ENCODE data around the gene CYB561D2.

CYB561D2 gene

GRCh38 chr3:50345008-50345407, 5.7 kb upstream of the CYB561D2 start:
- H3K9me3 ChIP-seq (ENCODE audit: control insufficient read depth, low read length), result no peaks in the 10 kb centered on the region
- no peaks in the 10 kb centered on the region for H3K27me3 ChIP-seq (ENCODE audit: control insufficient read depth, insufficient read depth, low read length)
- peak overlapping the region; percentile 64 for H3K4me3 ChIP-seq (ENCODE audit: low read depth, low read length)
- peaks cover 9% of the 10 kb centered on the region for H3K79me2 ChIP-seq
- H3K36me3 ChIP-seq (ENCODE audit: control insufficient read depth, insufficient read depth, low read length), result no peaks in the 10 kb centered on the region
- H3K4me2 ChIP-seq (ENCODE audit: low read length), result peak overlapping the region; percentile 98
- no peak overlapping the region for H3K9ac ChIP-seq
- peaks cover 31% of the 10 kb centered on the region for H3K4me1 ChIP-seq
- no peak overlapping the region for H3K27ac ChIP-seq
- TF ChIP-seq CTCF (IDR thresholded peaks at IDR 0.05), result no peak
- H2AFZ ChIP-seq, result peak overlapping the region; percentile 92

- Histone ChIP-seq H3K79me2 (peaks cover 11% of the 10 kb centered on the region), H3K9me3 (ENCODE audit: control insufficient read depth, low read length) (no peaks in the 10 kb centered on the region), H3K27ac (no peak within 1 kb of the TSS), H3K4me3 (ENCODE audit: low read depth, low read length) (peak within 1 kb of the TSS; percentile 64), H3K27me3 (ENCODE audit: control insufficient read depth, insufficient read depth, low read length) (no peaks in the 10 kb centered on the region), H3K4me1 (peaks cover 33% of the 10 kb centered on the region), H3K36me3 (ENCODE audit: control insufficient read depth, insufficient read depth, low read length) (no peaks in the 10 kb centered on the region), H2AFZ (peak within 1 kb of the TSS; percentile 92), H3K9ac (no peak within 1 kb of the TSS), H3K4me2 (ENCODE audit: low read length) (peak within 1 kb of the TSS; percentile 98)
- no peak for TF ChIP-seq CTCF (IDR thresholded peaks at IDR 0.05)
Measured at GRCh38 chr3:50345586-50346234, 5.0 kb upstream of the CYB561D2 start, which contains the start of gene ZMYND10. Gene ZMYND10, minus strand, starts transcription at chr3:50345732. Its CDS starts 153 bp downstream, at chr3:50345579.

GRCh38 chr3:50347187-50347813, 3.4 kb upstream of the CYB561D2 start:
- Histone ChIP-seq H3K27me3 (ENCODE audit: control insufficient read depth, insufficient read depth, low read length) (no peaks in the 10 kb centered on the region), H3K4me1 (peaks cover 41% of the 10 kb centered on the region), H3K4me2 (ENCODE audit: low read length) (no peak overlapping the region), H3K27ac (no peak overlapping the region), H3K79me2 (peaks cover 21% of the 10 kb centered on the region), H3K9ac (no peak overlapping the region), H3K36me3 (ENCODE audit: control insufficient read depth, insufficient read depth, low read length) (no peaks in the 10 kb centered on the region), H3K9me3 (ENCODE audit: control insufficient read depth, low read length) (no peaks in the 10 kb centered on the region), H2AFZ (no peak overlapping the region), H3K4me3 (ENCODE audit: low read depth, low read length) (no peak overlapping the region)
- peak; percentile 65 for TF ChIP-seq CTCF (IDR thresholded peaks at IDR 0.05)

- Histone ChIP-seq H3K36me3 (ENCODE audit: control insufficient read depth, insufficient read depth, low read length) (no peaks in the 10 kb centered on the region), H3K27ac (peak overlapping the region; percentile 94), H2AFZ (peak overlapping the region; percentile 91), H3K9ac (peak overlapping the region; percentile 82), H3K4me1 (peaks cover 27% of the 10 kb centered on the region), H3K9me3 (ENCODE audit: control insufficient read depth, low read length) (no peaks in the 10 kb centered on the region), H3K4me3 (ENCODE audit: low read depth, low read length) (peak overlapping the region; percentile 86), H3K4me2 (ENCODE audit: low read length) (peak overlapping the region; percentile 88), H3K79me2 (peaks cover 24% of the 10 kb centered on the region), H3K27me3 (ENCODE audit: control insufficient read depth, insufficient read depth, low read length) (no peaks in the 10 kb centered on the region)
- no peak for TF ChIP-seq CTCF (IDR thresholded peaks at IDR 0.05)
Measured at GRCh38 chr3:50350213-50350526, 492 bp upstream of the CYB561D2 start.

- Histone ChIP-seq H3K79me2 (peaks cover 24% of the 10 kb centered on the region), H3K27ac (peak overlapping the region; percentile 94), H3K9me3 (ENCODE audit: control insufficient read depth, low read length) (no peaks in the 10 kb centered on the region), H2AFZ (peak overlapping the region; percentile 91), H3K4me3 (ENCODE audit: low read depth, low read length) (peak overlapping the region; percentile 86), H3K9ac (no peak overlapping the region), H3K4me2 (ENCODE audit: low read length) (peak overlapping the region; percentile 88), H3K36me3 (ENCODE audit: control insufficient read depth, insufficient read depth, low read length) (no peaks in the 10 kb centered on the region), H3K4me1 (peaks cover 31% of the 10 kb centered on the region), H3K27me3 (ENCODE audit: control insufficient read depth, insufficient read depth, low read length) (no peaks in the 10 kb centered on the region)
- TF ChIP-seq CTCF (IDR thresholded peaks at IDR 0.05), result no peak
Measured at GRCh38 chr3:50351323-50351697, 648 bp downstream of the CYB561D2 start.
